WERI-Rb-1 (cell line): Measurements from ENCODE around the gene DOK5.
"Not testable (repeated sequence)": the region's sequence is repeated elsewhere in the genome, so short reads cannot be mapped to it uniquely, and the experiment has no call there.

Source experiments
- DNase-seq: peaks from one replicate; pipeline ENCODE4 v3.0.0-alpha.2; 2020
- H3K27ac ChIP-seq: fragments of 250-450 bp; sonication (Bioruptor Pico); 2 replicates; pipeline ENCODE4 v1.5.1; 2020; ENCODE audit warnings: mild to moderate bottlenecking, moderate library complexity
- H3K27me3 ChIP-seq: fragments of 250-450 bp; sonication (Bioruptor Pico); 2 replicates; pipeline ENCODE4 v1.5.1; 2021; ENCODE audit warnings: mild to moderate bottlenecking, low read depth, moderate library complexity; ENCODE audit not compliant: insufficient read depth, severe bottlenecking
- H3K36me3 ChIP-seq: fragments of 250-450 bp; sonication (Bioruptor Pico); 2 replicates; pipeline ENCODE4 v1.5.1; 2020; ENCODE audit warnings: mild to moderate bottlenecking, moderate library complexity
- H3K4me3 ChIP-seq: 2 replicates; pipeline ENCODE4 v1.5.1; 2011; ENCODE audit warnings: low read depth, mild to moderate bottlenecking, control low read depth, low read length
- H3K9me3 ChIP-seq: fragments of 250-450 bp; sonication (Bioruptor Pico); 2 replicates; pipeline ENCODE4 v1.5.1; 2021; ENCODE audit warnings: mild to moderate bottlenecking, moderate library complexity; ENCODE audit not compliant: severe bottlenecking
- CTCF ChIP-seq: IDR thresholded peaks from 2 replicates; pipeline ENCODE4 v1.5.1; 2011; ENCODE audit warnings: low read depth, mild to moderate bottlenecking, control low read depth, inconsistent platforms, low read length

DOK5 gene

GRCh38 chr20:54434196-54434595 lies 41.2 kb upstream of the DOK5 start:
- Histone ChIP-seq H3K27me3 (peaks cover 57% of the 10 kb centered on the region), H3K4me3 (no peak overlapping the region), H3K9me3 (no peaks in the 10 kb centered on the region), H3K36me3 (no peaks in the 10 kb centered on the region), H3K27ac (no peak overlapping the region)
- TF ChIP-seq CTCF, result no peak
- no peak for DNase-seq

GRCh38 chr20:54435015-54435414 lies 40.4 kb upstream of the DOK5 start:
- Histone ChIP-seq H3K27ac (no peak overlapping the region), H3K27me3 (peaks cover 63% of the 10 kb centered on the region), H3K4me3 (no peak overlapping the region), H3K36me3 (no peaks in the 10 kb centered on the region), H3K9me3 (no peaks in the 10 kb centered on the region)
- TF ChIP-seq CTCF, result no peak
- no peak for DNase-seq

- not testable (repeated sequence) for H3K9me3 ChIP-seq, H3K27ac ChIP-seq, H3K4me3 ChIP-seq, H3K36me3 ChIP-seq, DNase-seq
- H3K27me3 ChIP-seq, result peaks cover 68% of the 10 kb centered on the region
Observed at GRCh38 chr20:54436410-54436809, 39.0 kb upstream of the DOK5 start.

- DNase-seq, result no peak
- Histone ChIP-seq H3K27ac (no peak overlapping the region), H3K27me3 (peaks cover 65% of the 10 kb centered on the region), H3K4me3 (no peak overlapping the region), H3K9me3 (no peaks in the 10 kb centered on the region), H3K36me3 (no peaks in the 10 kb centered on the region)
- no peak for TF ChIP-seq CTCF
Observed at GRCh38 chr20:54438166-54438565, 37.2 kb upstream of the DOK5 start.

GRCh38 chr20:54450207-54450606 lies 25.2 kb upstream of the DOK5 start:
- Histone ChIP-seq H3K36me3 (no peaks in the 10 kb centered on the region), H3K9me3 (no peaks in the 10 kb centered on the region)

GRCh38 chr20:54451171-54451570 lies 24.2 kb upstream of the DOK5 start:
- no peaks in the 10 kb centered on the region for H3K9me3 ChIP-seq

More at GRCh38 chr20:54450207-54450606, 25.2 kb upstream of the DOK5 start:
- H3K27ac ChIP-seq, result no peak overlapping the region
- no peak for DNase-seq
- TF ChIP-seq CTCF, result no peak
- H3K4me3 ChIP-seq, result no peak overlapping the region
- peaks cover 73% of the 10 kb centered on the region for H3K27me3 ChIP-seq

More at GRCh38 chr20:54451171-54451570, 24.2 kb upstream of the DOK5 start:
- no peak for DNase-seq
- peaks cover 77% of the 10 kb centered on the region for H3K27me3 ChIP-seq
- no peaks in the 10 kb centered on the region for H3K36me3 ChIP-seq
- no peak overlapping the region for H3K27ac ChIP-seq
- no peak overlapping the region for H3K4me3 ChIP-seq
- TF ChIP-seq CTCF, result no peak
